Left renal pelvis (tissue), 4 donors: ENCODE results near the gene LTA4H. TPM values are rescaled to one million over a fixed set of nuclear protein-coding genes. Genes with fewer than 3 reads are reported as not detected.

ENCODE experiments used
- DNase-seq, 4 donors: peaks; one replicate each; pipeline ENCODE4 v3.0.0-alpha.2; 2013; ENCODE audit warnings: low read depth in 4 of 4, low spot score in 3 of 4
- polyA plus RNA-seq, 4 donors: library from polyadenylated mRNA; unstranded; fragments of 120-200 nt; gene quantifications; one replicate each; pipeline ENCODE4 v1.2.1, GENCODE V29; 2013; ENCODE audit not compliant: insufficient read length in 4 of 4

LTA4H gene
- polyA plus RNA-seq, 4 donors: 97.6 to 144 (median 133) TPM

GRCh38 chr12:96060041-96060440 lies 24.7 kb upstream of the LTA4H start:
- no peak for DNase-seq

GRCh38 chr12:96057986-96058553 lies 22.7 kb upstream of the LTA4H start:
- DNase-seq: no peak

- no peak for DNase-seq
Observed at GRCh38 chr12:96056646-96057455, 21.5 kb upstream of the LTA4H start.

- DNase-seq: no peak
Observed at GRCh38 chr12:96054244-96054610, 18.8 kb upstream of the LTA4H start.

GRCh38 chr12:96053476-96054243 lies 18.3 kb upstream of the LTA4H start:
- DNase-seq: no peak

GRCh38 chr12:96051756-96052485 lies 16.5 kb upstream of the LTA4H start:
- no peak for DNase-seq

GRCh38 chr12:96050139-96050538 lies 14.8 kb upstream of the LTA4H start:
- DNase-seq: no peak

- no peak for DNase-seq
Observed at GRCh38 chr12:96049101-96049500, 13.7 kb upstream of the LTA4H start.

- DNase-seq: no peak
Observed at GRCh38 chr12:96048393-96048969, 13.1 kb upstream of the LTA4H start.

- DNase-seq: no peak
Observed at GRCh38 chr12:96047229-96048211, 12.1 kb upstream of the LTA4H start.

GRCh38 chr12:96046543-96047228 lies 11.3 kb upstream of the LTA4H start:
- DNase-seq: no peak

- DNase-seq: no peak
Observed at GRCh38 chr12:96045566-96045965, 10.2 kb upstream of the LTA4H start.

GRCh38 chr12:96044943-96045290 lies 9.5 kb upstream of the LTA4H start:
- DNase-seq: no peak

GRCh38 chr12:96044017-96044942 lies 8.9 kb upstream of the LTA4H start:
- DNase-seq: no peak

GRCh38 chr12:96041181-96041580 lies 5.8 kb upstream of the LTA4H start:
- DNase-seq: no peak

- no peak for DNase-seq
Observed at GRCh38 chr12:96040305-96041133, 5.1 kb upstream of the LTA4H start.

GRCh38 chr12:96039516-96039915 lies 4.1 kb upstream of the LTA4H start:
- no peak for DNase-seq
